OCI-LY3 (cell line): ENCODE data around the gene TBC1D2B.

ENCODE experiments used
- H2AFZ ChIP-seq: fragments of 200-600, 300-600 bp; shearing (Covaris generic); 2 replicates; pipeline ENCODE4 v1.6.0; 2014; ENCODE audit warnings: antibody characterized with exemption, low read depth, low read length
- H3K27ac ChIP-seq: fragments of 200-600, 300-600 bp; sonication (generic); 2 replicates; pipeline ENCODE4 v1.5.1; 2014; ENCODE audit warnings: mild to moderate bottlenecking, low read length, moderate library complexity, mixed read lengths
- H3K27me3 ChIP-seq: fragments of 200-600, 300-600 bp; sonication (generic); 2 replicates; pipeline ENCODE4 v1.6.1; 2014; ENCODE audit warnings: low read depth, low read length, mixed read lengths
- H3K36me3 ChIP-seq: fragments of 200-600, 300-600 bp; sonication (generic); replicated peaks from 2 replicates; pipeline ENCODE3; 2014; ENCODE audit warnings: low read depth, low read length, mixed read lengths
- H3K4me1 ChIP-seq: fragments of 300-600, 200-600 bp; sonication (generic); 2 replicates; pipeline ENCODE4 v1.6.1; 2014; ENCODE audit warnings: low read length, mixed read lengths
- H3K4me2 ChIP-seq: fragments of 200-600, 300-600 bp; sonication (generic); 2 replicates; pipeline ENCODE4 v1.6.1; 2014; ENCODE audit warnings: low read length, mixed read lengths
- H3K4me3 ChIP-seq: fragments of 300-600, 200-600 bp; sonication (generic); 2 replicates; pipeline ENCODE4 v1.5.1; 2014; ENCODE audit warnings: antibody characterized with exemption, mild to moderate bottlenecking, low read length, moderate library complexity
- H3K79me2 ChIP-seq: fragments of 300-600, 200-600 bp; shearing (Covaris generic); 2 replicates; pipeline ENCODE4 v1.6.1; 2014; ENCODE audit warnings: mild to moderate bottlenecking, low read length, mixed read lengths
- H3K9ac ChIP-seq: fragments of 300-600, 200-600 bp; shearing (Covaris generic); 2 replicates; pipeline ENCODE4 v1.6.0; 2014; ENCODE audit warnings: mild to moderate bottlenecking, low read length, moderate library complexity
- H3K9me3 ChIP-seq: fragments of 200-600, 300-600 bp; shearing (Covaris generic); 2 replicates; pipeline ENCODE4 v1.6.1; 2014; ENCODE audit warnings: low read length, mixed read lengths; ENCODE audit not compliant: insufficient read depth
- H4K20me1 ChIP-seq: fragments of 200-600, 300-600 bp; sonication (generic); 2 replicates; pipeline ENCODE4 v1.6.1; 2016; ENCODE audit warnings: low read length, mixed read lengths; ENCODE audit not compliant: insufficient read depth
- CTCF ChIP-seq: fragments of 200-600, 300-600 bp; sonication (generic); IDR thresholded peaks from 2 replicates; pipeline ENCODE4 v1.5.1; 2014; ENCODE audit warnings: antibody characterized with exemption, low read length, low read depth
- EZH2phosphoT487 ChIP-seq: fragments of 200-600 bp; shearing (Covaris generic); IDR thresholded peaks from 2 replicates; pipeline ENCODE4 v1.6.1; 2018; ENCODE audit warnings: antibody characterized with exemption, mixed run types, low read depth

Gene TBC1D2B

GRCh38 chr15:77986891-77987764 is 90.4 kb downstream of the TBC1D2B start:
- Histone ChIP-seq H3K9me3 (no peaks in the 10 kb centered on the region), H3K4me1 (peaks cover 14% of the 10 kb centered on the region), H3K27ac (no peak overlapping the region)

GRCh38 chr15:77985931-77986480 is 91.5 kb downstream of the TBC1D2B start:
- Histone ChIP-seq H3K9me3 (no peaks in the 10 kb centered on the region), H3K9ac (no peak overlapping the region), H3K27me3 (peaks cover 20% of the 10 kb centered on the region), H3K79me2 (no peaks in the 10 kb centered on the region), H3K4me2 (no peak overlapping the region), H2AFZ (no peak overlapping the region), H3K4me1 (peaks cover 11% of the 10 kb centered on the region), H4K20me1 (no peaks in the 10 kb centered on the region), H3K36me3 (no peaks in the 10 kb centered on the region), H3K27ac (no peak overlapping the region), H3K4me3 (no peak overlapping the region)
- TF ChIP-seq CTCF (no peak), EZH2phosphoT487 (no peak)

More at GRCh38 chr15:77986891-77987764, 90.4 kb downstream of the TBC1D2B start:
- peaks cover 17% of the 10 kb centered on the region for H3K27me3 ChIP-seq
- H3K4me3 ChIP-seq = no peak overlapping the region
- TF ChIP-seq CTCF (no peak), EZH2phosphoT487 (no peak)
- no peaks in the 10 kb centered on the region for H4K20me1 ChIP-seq
- H3K36me3 ChIP-seq = no peaks in the 10 kb centered on the region
- H3K79me2 ChIP-seq = no peaks in the 10 kb centered on the region
- H3K9ac ChIP-seq = no peak overlapping the region
- H3K4me2 ChIP-seq = no peak overlapping the region
- H2AFZ ChIP-seq = no peak overlapping the region

GRCh38 chr15:77985031-77985930 is 92.2 kb downstream of the TBC1D2B start:
- Histone ChIP-seq H3K79me2 (no peaks in the 10 kb centered on the region), H4K20me1 (no peaks in the 10 kb centered on the region), H3K4me3 (no peak overlapping the region), H3K4me2 (no peak overlapping the region), H3K27me3 (peaks cover 20% of the 10 kb centered on the region), H3K27ac (no peak overlapping the region), H3K36me3 (no peaks in the 10 kb centered on the region), H3K4me1 (peaks cover 4% of the 10 kb centered on the region; the same call in 1 of the 2 replicates), H3K9me3 (no peaks in the 10 kb centered on the region), H3K9ac (no peak overlapping the region), H2AFZ (no peak overlapping the region)
- TF ChIP-seq EZH2phosphoT487 (no peak), CTCF (no peak)

GRCh38 chr15:77984446-77984861 is 93.1 kb downstream of the TBC1D2B start:
- Histone ChIP-seq H3K36me3 (no peaks in the 10 kb centered on the region), H3K27ac (no peak overlapping the region), H3K4me1 (no peaks in the 10 kb centered on the region), H4K20me1 (no peaks in the 10 kb centered on the region), H3K9me3 (no peaks in the 10 kb centered on the region), H3K27me3 (peaks cover 20% of the 10 kb centered on the region), H3K4me2 (no peak overlapping the region), H3K79me2 (no peaks in the 10 kb centered on the region), H2AFZ (no peak overlapping the region), H3K9ac (no peak overlapping the region), H3K4me3 (no peak overlapping the region)
- no peak for TF ChIP-seq CTCF
- TF ChIP-seq EZH2phosphoT487 = no peak
